Measurements from ENCODE around the gene MAGI3. TPM values are rescaled to one million over a fixed set of nuclear protein-coding genes. Genes with fewer than 3 reads are reported as not detected.
"Not testable (repeated sequence)": the region's sequence is repeated elsewhere in the genome, so short reads cannot be mapped to it uniquely, and the experiment has no call there.

Gene MAGI3
- polyA plus RNA-seq, 3 donors from 2014 or later: 0.15 TPM; not detected in 2

DNA sequence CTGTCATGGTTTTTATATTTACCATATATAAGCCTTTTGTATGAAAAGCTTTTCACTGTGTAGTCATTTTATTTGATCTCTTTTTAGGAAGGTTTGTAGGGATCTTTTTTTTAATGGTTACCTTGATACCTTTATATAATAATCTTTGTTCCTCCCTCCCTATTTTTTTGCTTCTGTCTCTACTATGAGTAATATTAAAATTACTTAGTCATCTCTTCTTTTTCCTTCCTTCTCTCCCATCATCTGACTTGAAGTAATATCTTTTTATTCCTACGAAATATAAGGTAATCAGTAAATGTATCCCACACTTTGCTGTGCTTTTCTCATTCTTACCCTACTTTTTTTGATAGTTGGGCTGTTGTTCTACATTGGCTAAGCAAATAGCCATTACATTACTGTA, 161.4 kb downstream of the MAGI3 start:
- no peak for DNase-seq
- Mint-ChIP-seq H3K27ac (no peak overlapping the region), H3K27me3 (ENCODE audit: low read depth in 3 of 3) (peaks cover 0 to 7% (median 3%) of the 10 kb centered on the region in 3 donors), H3K4me1 (no peaks in the 10 kb centered on the region), H3K9me3 (peaks cover 0 to 5% (median under 1%) of the 10 kb centered on the region in 6 donors), H3K4me3 (no peak overlapping the region), H3K36me3 (peaks cover 0 to 5% (median 0%) of the 10 kb centered on the region in 3 donors)

DNA sequence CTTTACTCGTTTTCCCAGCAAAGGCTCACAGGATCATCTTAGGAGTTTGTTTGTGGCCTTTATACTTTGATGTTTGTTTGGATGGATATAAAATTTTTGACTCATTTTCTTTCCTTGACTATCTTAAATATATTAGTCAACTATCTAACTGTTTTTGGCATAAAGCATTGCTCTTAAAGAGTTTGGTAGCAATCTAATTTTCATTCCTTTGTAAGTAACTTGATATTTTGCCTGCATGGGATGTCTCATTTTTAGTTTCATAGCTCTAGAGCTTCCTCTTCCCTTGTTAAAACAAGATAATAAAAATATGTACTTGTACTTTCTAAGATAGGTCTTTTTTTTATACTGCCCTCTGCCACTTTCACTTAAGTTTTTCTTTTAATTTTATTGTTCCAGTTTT, 161.9 kb downstream of the MAGI3 start:
- no peak for DNase-seq
- H3K4me3 Mint-ChIP-seq: no peak overlapping the region
- H3K4me1 Mint-ChIP-seq: no peaks in the 10 kb centered on the region
- H3K27ac Mint-ChIP-seq: no peak overlapping the region
- peaks cover 0 to 7% (median 3%) of the 10 kb centered on the region in 3 donors for H3K27me3 Mint-ChIP-seq (ENCODE audit: low read depth in 3 of 3)
- H3K9me3 Mint-ChIP-seq: peaks cover 0 to 5% (median under 1%) of the 10 kb centered on the region in 6 donors
- peaks cover 0 to 5% (median 0%) of the 10 kb centered on the region in 3 donors for H3K36me3 Mint-ChIP-seq

DNA sequence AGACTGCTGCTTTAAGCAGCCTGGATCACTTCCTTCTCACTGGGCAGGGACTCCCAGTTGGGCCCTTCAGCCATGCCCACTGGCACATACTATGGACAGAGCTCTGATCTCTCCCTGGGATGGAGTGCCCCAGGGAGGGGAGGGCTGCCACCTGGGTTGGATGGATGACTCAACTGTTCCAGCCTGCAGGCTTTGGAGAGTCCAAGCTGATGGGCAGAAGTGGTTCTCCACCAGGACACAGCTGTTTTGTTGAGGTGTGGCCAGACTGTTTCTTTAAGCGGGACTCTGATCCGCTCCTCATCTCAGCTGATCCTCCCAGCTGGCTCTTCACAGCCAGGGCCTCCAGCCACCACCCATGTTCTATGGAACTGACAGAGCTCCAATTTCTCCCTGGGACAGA, 166.9 kb downstream of the MAGI3 start:
- Mint-ChIP-seq H3K27ac (no peak overlapping the region), H3K36me3 (peaks cover 0 to 9% (median 0%) of the 10 kb centered on the region in 3 donors), H3K4me3 (no peak overlapping the region), H3K4me1 (no peaks in the 10 kb centered on the region), H3K27me3 (ENCODE audit: low read depth in 3 of 3) (peaks cover 2 to 6% (median 4%) of the 10 kb centered on the region in 3 donors), H3K9me3 (peaks cover 8 to 31% (median 18%) of the 10 kb centered on the region in 6 donors)
- DNase-seq: no peak

DNA sequence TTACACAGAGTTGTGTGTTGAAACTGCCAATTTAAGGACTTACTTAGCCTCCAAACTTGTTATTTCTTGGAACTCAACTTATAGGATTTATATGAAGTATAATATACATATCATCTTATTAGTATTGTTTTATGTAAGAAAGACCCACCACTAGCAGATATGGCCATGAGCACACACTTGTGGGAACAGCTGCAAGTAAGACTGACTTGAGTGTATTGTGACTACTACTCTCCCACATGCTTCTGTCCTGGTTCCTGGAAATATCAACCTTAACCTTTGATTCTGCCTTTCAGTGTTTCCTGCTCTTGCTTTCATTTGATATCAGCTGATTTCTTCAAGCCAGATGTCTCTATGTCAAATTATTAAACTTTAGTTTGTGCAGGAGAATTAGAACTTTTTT, 175.3 kb downstream of the MAGI3 start:
- Mint-ChIP-seq H3K27me3 (ENCODE audit: low read depth in 3 of 3) (peaks cover 0 to 7% (median 2%) of the 10 kb centered on the region in 3 donors), H3K27ac (no peak overlapping the region), H3K4me1 (no peaks in the 10 kb centered on the region), H3K4me3 (no peak overlapping the region), H3K36me3 (peaks cover 0 to 6% (median 1%) of the 10 kb centered on the region in 3 donors), H3K9me3 (peaks cover 11 to 41% (median 29%) of the 10 kb centered on the region in 6 donors)
- DNase-seq: no peak

DNA sequence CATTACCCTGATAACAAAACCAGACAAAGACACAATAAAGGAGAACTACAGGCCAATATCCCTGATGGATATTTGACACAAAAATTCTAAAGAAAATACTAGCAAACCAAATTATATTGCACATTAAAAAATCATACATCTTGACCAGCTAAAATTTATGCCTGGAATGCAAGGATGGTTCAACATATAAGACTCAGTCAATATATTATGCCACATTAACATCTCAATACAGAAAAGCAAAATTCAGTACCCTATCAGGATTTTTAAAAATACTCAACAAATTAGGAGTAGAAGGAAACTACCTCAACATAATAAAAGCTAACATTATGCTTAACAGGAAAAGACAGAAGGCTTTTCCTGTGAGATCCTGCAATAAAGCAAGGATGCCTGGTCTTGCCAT, 177.1 kb downstream of the MAGI3 start:
- no peak for DNase-seq
- Mint-ChIP-seq H3K27me3 (ENCODE audit: low read depth in 3 of 3) (peaks cover 2 to 8% (median 5%) of the 10 kb centered on the region in 3 donors), H3K4me3 (no peak overlapping the region), H3K36me3 (peaks cover 0 to 6% (median 0%) of the 10 kb centered on the region in 3 donors), H3K9me3 (peaks cover 13 to 37% (median 25%) of the 10 kb centered on the region in 6 donors), H3K27ac (no peak overlapping the region), H3K4me1 (no peaks in the 10 kb centered on the region)

DNA sequence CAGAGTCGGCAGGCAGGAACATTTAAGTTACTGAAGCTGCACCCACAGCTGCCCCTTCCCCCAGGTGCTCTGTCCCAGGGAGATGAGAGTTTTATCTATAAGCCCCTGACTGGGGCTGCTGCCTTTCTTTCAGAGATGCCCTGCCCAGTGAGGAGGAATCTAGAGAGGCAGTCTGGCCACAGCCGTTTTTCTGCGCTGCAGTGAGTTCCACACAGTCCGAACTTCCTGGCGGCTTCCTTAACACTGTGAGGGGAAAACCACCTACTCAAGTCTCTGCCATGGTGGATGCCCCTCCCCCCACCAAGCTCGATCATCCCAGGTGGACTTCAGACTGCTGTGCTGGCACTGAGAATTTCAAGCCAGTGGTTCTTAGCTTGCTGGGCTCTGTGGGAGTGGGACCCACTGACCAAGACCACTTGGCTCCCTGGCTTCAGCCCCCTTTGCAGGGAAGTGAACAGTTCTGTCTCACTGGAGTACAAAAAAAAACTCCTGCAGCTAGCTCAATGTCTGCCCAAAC, 185.5 kb downstream of the MAGI3 start:
- H3K27me3 Mint-ChIP-seq (ENCODE audit: low read depth in 3 of 3); DNase-seq; H3K4me3 Mint-ChIP-seq; H3K9me3 Mint-ChIP-seq; H3K36me3 Mint-ChIP-seq; H3K4me1 Mint-ChIP-seq; H3K27ac Mint-ChIP-seq: not testable (repeated sequence)

DNA sequence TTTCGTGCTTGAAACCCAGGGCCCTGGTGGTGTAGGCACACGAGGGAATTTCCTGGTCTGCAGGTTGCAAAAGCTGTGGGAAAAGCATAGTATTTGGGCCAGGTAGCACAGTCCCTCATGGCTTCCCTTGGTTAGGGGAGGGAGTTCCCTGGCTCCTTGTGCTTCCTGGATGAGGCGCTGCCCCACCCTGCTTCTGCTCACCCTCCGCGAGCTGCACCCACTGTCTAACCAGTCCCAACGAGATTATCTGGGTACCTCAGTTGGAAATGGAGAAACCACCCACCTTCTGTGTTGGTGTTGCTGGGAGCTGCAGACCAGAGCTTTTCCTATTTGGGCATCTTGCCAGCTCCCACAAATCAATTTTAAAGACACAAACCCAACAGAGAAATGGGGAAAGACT, 186.0 kb downstream of the MAGI3 start:
- Mint-ChIP-seq H3K27ac (no peak overlapping the region), H3K4me3 (no peak overlapping the region), H3K4me1 (no peaks in the 10 kb centered on the region), H3K9me3 (peaks cover 2 to 8% (median 5%) of the 10 kb centered on the region in 6 donors), H3K27me3 (ENCODE audit: low read depth in 3 of 3) (peaks cover 0 to 6% (median 5%) of the 10 kb centered on the region in 3 donors), H3K36me3 (no peaks in the 10 kb centered on the region)
- no peak for DNase-seq

DNA sequence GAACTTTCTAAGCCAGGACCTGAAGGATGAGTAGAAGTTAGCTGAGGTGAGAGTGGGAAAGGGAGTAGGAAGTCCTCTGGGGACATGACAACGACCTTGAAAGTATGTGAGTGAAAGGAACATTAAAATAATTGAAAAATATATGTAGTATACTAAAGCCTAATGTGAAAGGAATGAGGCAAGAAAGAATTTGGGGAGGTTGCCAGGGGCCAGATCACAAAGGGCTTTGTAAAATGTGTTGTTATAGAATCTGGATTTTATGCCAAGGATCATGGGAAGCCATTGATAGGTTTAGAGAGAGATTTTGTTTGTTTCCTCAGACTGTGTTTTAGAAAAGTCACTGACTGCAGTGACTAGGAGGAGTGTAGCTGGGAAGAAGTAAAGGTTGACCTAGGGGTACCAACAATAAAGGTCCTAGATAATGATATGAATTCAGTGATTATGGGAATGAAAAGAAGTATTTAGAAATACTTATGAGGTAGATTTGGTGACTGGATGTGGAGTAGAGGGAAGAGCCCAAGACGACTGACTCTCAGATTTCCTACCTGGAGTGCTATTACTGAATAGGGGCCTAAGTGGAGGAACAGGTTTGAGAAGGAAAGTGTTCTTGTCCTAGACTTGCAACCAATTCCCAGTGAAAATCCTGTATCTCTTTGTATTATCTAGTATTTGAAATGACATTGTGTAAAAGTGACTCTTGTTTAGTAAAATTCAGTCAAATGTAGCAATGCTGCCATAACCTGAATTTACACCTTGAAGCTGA, 189.1 kb downstream of the MAGI3 start:
- Mint-ChIP-seq H3K9me3 (peaks cover 0 to 3% (median 0%) of the 10 kb centered on the region in 6 donors), H3K27ac (no peak overlapping the region), H3K4me1 (no peaks in the 10 kb centered on the region), H3K36me3 (no peaks in the 10 kb centered on the region), H3K4me3 (no peak overlapping the region), H3K27me3 (ENCODE audit: low read depth in 3 of 3) (peaks cover 0 to 3% (median 2%) of the 10 kb centered on the region in 3 donors)
- no peak for DNase-seq

DNA sequence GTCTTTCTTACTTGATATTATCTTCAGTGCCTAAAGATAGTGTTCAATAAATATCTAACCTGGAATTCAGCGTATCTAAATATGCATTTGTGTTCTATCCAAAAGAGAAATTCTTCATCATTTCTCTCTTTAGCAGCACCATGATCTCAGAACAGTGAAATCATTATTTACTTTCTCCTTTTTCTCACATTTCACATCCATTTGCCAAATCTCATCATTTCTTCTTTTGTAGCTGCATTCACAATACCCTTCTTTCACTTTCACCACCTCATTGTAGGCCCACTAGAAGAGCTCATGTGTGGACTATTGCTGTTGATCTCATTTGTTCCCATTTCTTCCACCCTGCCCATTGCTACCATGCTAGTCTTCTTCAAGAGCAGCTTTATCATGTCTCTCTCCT, 191.0 kb downstream of the MAGI3 start:
- H3K4me1 Mint-ChIP-seq: no peaks in the 10 kb centered on the region
- H3K4me3 Mint-ChIP-seq: no peak overlapping the region
- H3K36me3 Mint-ChIP-seq: no peaks in the 10 kb centered on the region
- H3K9me3 Mint-ChIP-seq: no peaks in the 10 kb centered on the region
- DNase-seq: no peak
- H3K27me3 Mint-ChIP-seq (ENCODE audit: low read depth in 3 of 3): peaks cover 0 to 7% (median 2%) of the 10 kb centered on the region in 3 donors
- no peak overlapping the region for H3K27ac Mint-ChIP-seq

DNA sequence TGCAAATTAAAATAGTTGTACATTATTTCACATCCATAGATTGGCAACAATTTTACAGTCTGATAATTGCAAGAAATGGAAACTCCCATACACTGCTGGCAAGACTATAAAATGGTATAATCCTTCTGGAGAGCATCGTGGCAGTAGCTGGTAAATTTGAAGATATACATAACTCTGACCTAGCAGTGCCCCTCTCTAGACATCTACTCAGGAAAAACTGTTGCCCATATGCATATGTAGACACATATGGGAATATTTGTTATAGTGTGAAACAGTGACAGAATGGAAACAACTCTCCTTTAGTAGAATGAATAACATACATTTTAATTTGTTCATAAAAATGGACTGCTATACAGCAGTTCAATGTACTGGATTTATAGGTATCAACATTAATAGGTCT, 191.8 kb downstream of the MAGI3 start:
- H3K27ac Mint-ChIP-seq: no peak overlapping the region
- H3K4me1 Mint-ChIP-seq: no peaks in the 10 kb centered on the region
- peaks cover 0 to 7% (median 2%) of the 10 kb centered on the region in 3 donors for H3K27me3 Mint-ChIP-seq (ENCODE audit: low read depth in 3 of 3)
- DNase-seq: no peak
- H3K9me3 Mint-ChIP-seq: no peaks in the 10 kb centered on the region
- no peak overlapping the region for H3K4me3 Mint-ChIP-seq
- H3K36me3 Mint-ChIP-seq: no peaks in the 10 kb centered on the region

DNA sequence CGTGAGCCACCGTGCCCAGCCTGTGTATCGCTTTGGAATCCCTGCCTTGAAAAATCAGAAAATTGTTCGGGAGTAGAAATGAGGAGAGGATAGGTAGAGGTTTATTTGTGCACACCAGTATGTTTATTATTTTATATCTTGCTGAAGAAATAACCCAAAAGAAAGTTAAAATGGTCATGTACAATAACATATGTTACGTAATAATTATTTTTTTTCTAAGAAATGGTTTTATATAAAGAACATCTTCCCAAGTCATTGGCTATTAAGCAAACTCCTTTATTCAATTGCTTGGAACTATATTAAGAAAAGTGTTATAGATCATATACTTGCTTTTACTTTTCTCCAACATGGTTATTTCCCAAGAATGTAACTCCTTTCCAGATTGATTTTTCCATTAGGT, 197.2 kb downstream of the MAGI3 start:
- H3K9me3 Mint-ChIP-seq: no peaks in the 10 kb centered on the region
- no peak for DNase-seq

DNA sequence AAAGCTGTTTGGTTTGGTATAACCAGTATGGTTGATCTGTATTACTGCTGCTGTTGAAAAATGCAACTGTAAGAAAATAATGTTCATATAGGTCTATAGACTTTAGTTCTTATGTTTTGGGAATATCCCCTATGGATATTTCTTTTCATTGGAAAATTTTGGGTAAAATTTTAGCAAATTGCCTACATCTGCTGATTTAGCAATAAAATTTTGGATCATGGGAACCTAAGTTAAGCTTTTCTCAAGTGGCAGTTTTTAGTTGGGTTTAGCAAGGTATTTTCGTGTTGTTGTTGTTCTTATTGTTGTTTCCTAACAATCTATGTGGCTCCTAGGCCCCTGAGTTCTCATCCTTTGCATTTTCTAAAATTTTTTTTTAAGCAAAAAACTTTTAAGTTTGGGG, 201.9 kb downstream of the MAGI3 start:
- Mint-ChIP-seq H3K36me3 (peaks cover 3 to 14% (median 4%) of the 10 kb centered on the region in 3 donors), H3K4me3 (no peak overlapping the region), H3K4me1 (no peaks in the 10 kb centered on the region), H3K27ac (no peak overlapping the region), H3K27me3 (ENCODE audit: low read depth in 3 of 3) (peaks cover 0 to 8% (median 0%) of the 10 kb centered on the region in 3 donors), H3K9me3 (peaks cover 2 to 13% (median 8%) of the 10 kb centered on the region in 6 donors)
- no peak for DNase-seq

More for the DNA sequence above, 197.2 kb downstream of the MAGI3 start:
- no peak overlapping the region for H3K4me3 Mint-ChIP-seq
- H3K36me3 Mint-ChIP-seq: no peaks in the 10 kb centered on the region
- peaks cover 0 to 5% (median 5%) of the 10 kb centered on the region in 3 donors for H3K27me3 Mint-ChIP-seq (ENCODE audit: low read depth in 3 of 3)
- H3K4me1 Mint-ChIP-seq: no peaks in the 10 kb centered on the region
- no peak overlapping the region for H3K27ac Mint-ChIP-seq

DNA sequence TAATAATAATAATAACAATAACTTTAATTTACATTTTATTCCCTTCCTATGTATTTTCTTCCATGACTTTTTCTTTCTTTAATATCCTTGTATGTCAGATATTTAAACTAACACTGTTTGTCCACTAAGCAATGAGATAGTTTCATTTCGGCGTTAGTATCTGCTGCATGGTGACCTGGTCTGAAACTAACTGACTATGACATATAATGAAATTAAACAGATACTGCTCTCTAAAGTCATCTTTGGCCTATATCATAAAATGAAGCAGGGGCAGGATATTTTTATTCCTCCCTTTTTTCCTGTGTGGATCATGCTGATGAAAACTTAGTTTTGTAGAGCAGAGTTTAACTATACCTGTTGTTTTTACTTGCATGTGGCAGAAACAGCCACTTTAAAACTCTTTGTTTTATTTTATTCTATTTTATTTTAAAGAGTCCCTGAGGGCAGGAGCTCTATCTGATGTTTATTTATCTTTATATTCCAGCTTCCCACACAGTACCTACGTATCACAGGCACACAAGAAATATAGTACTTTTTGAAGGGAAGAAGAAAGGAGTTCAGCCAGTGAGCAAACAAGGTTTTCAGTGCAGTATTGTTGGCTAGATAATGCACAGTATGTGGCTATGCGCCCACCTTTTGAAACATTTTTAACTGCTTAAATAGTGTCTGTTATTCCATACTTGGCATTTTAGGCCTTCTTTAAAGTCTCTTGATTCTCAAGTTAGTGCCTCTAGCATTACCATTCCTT, 203.4 kb downstream of the MAGI3 start:
- H3K4me1 Mint-ChIP-seq: no peaks in the 10 kb centered on the region
- H3K27ac Mint-ChIP-seq: no peak overlapping the region
- no peak for DNase-seq
- H3K36me3 Mint-ChIP-seq: peaks cover 8 to 19% (median 9%) of the 10 kb centered on the region in 3 donors
- peaks cover 0 to 8% (median 5%) of the 10 kb centered on the region in 3 donors for H3K27me3 Mint-ChIP-seq (ENCODE audit: low read depth in 3 of 3)
- H3K9me3 Mint-ChIP-seq: peaks cover 11 to 27% (median 19%) of the 10 kb centered on the region in 6 donors
- no peak overlapping the region for H3K4me3 Mint-ChIP-seq

DNA sequence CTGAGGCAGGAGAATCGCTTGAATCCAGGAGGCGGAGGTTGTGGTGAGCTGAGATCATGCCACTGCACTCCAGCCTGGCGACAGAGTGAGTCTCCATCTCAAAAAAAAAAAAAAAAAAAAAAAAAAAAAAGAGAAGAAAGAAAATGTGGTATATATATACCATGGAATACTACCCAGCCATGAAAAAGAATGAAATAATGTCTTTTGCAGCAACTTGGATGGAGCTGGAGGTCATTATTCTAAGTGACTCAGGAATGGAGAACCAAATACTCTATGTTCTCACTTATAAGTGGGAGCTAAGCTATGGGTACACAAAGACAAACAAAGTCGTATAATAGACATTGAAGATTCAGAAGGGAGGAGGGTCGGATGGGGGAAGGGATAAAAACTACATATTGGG, 214.2 kb downstream of the MAGI3 start:
- H3K36me3 Mint-ChIP-seq: not testable (repeated sequence)
- H3K9me3 Mint-ChIP-seq: peaks cover 0 to 14% (median under 1%) of the 10 kb centered on the region in 6 donors

More for the DNA sequence above, 214.2 kb downstream of the MAGI3 start:
- H3K4me1 Mint-ChIP-seq; H3K4me3 Mint-ChIP-seq; H3K27me3 Mint-ChIP-seq (ENCODE audit: low read depth in 3 of 3); H3K27ac Mint-ChIP-seq; DNase-seq: not testable (repeated sequence)
